GM19395 (cell line): Measurements from ENCODE around the gene KIR2DL1.
"Not testable (repeated sequence)": the region's sequence is repeated elsewhere in the genome, so short reads cannot be mapped to it uniquely, and the experiment has no call there.

Experiments
- ATAC-seq: cut with Tn5 transposase; IDR thresholded peaks from one replicate; pipeline ENCODE4 v1.9.1; 2021; ENCODE audit warnings: mild to moderate bottlenecking, moderate library complexity; ENCODE audit not compliant: unreplicated experiment

KIR2DL1 gene

GRCh38 chr19:54769646-54770045 is at the start of gene KIR2DL1:
Gene KIR2DL1 (plus strand): TSS chr19:54769793. CDS start chr19:54769851, 58 bp downstream.
- ATAC-seq, result not testable (repeated sequence)

GRCh38 chr19:54724142-54724541 is 45.5 kb upstream of the KIR2DL1 start, which contains the start of gene KIR3DL3:
Gene KIR3DL3 (plus strand): TSS chr19:54724442. CDS start chr19:54724497, 55 bp downstream.
- ATAC-seq, result no peak

- no peak for ATAC-seq
These were observed 44.9 kb upstream of the KIR2DL1 start for GRCh38 chr19:54724644-54725043.

- no peak for ATAC-seq
These were observed 44.3 kb upstream of the KIR2DL1 start for GRCh38 chr19:54725321-54725720.

GRCh38 chr19:54727562-54727961 is 42.0 kb upstream of the KIR2DL1 start:
- no peak for ATAC-seq

- ATAC-seq, result no peak
These were observed 41.4 kb upstream of the KIR2DL1 start for GRCh38 chr19:54728167-54728566.

- ATAC-seq, result no peak
These were observed 40.0 kb upstream of the KIR2DL1 start for GRCh38 chr19:54729416-54730188.

GRCh38 chr19:54731191-54731590 is 38.4 kb upstream of the KIR2DL1 start:
- ATAC-seq, result no peak

GRCh38 chr19:54738306-54738705 is 31.3 kb upstream of the KIR2DL1 start, which contains the start of gene KIR2DL3:
Gene KIR2DL3 (plus strand): TSS chr19:54738513. CDS start chr19:54738546, 33 bp downstream.
- not testable (repeated sequence) for ATAC-seq

GRCh38 chr19:54738715-54739114 is 30.9 kb upstream of the KIR2DL1 start:
- no peak for ATAC-seq

- ATAC-seq, result no peak
These were observed 29.8 kb upstream of the KIR2DL1 start for GRCh38 chr19:54739587-54740497.

- ATAC-seq, result not testable (repeated sequence)
These were observed 27.6 kb upstream of the KIR2DL1 start for GRCh38 chr19:54741950-54742349.

GRCh38 chr19:54744080-54744479 is 25.5 kb upstream of the KIR2DL1 start:
- not testable (repeated sequence) for ATAC-seq

GRCh38 chr19:54747614-54748322 is 21.8 kb upstream of the KIR2DL1 start:
- not testable (repeated sequence) for ATAC-seq

GRCh38 chr19:54750276-54750675 is 19.3 kb upstream of the KIR2DL1 start:
- ATAC-seq, result not testable (repeated sequence)

- ATAC-seq, result not testable (repeated sequence)
These were observed 13.1 kb upstream of the KIR2DL1 start for GRCh38 chr19:54756204-54757110.

- ATAC-seq, result not testable (repeated sequence)
These were observed 11.0 kb upstream of the KIR2DL1 start for GRCh38 chr19:54758577-54758976.

GRCh38 chr19:54764219-54764618 is 5.4 kb upstream of the KIR2DL1 start:
- not testable (repeated sequence) for ATAC-seq

- not testable (repeated sequence) for ATAC-seq
These were observed 3.1 kb upstream of the KIR2DL1 start for GRCh38 chr19:54766464-54766863.

GRCh38 chr19:54770511-54770910 is 918 bp downstream of the KIR2DL1 start:
- not testable (repeated sequence) for ATAC-seq
